ENCODE results near the gene DESI2.

- TF ChIP-seq SIN3A (IDR thresholded peaks at IDR 0.05; ENCODE audit: borderline replicate concordance, low read depth, low read length) = no peak
- no peak for TF ChIP-seq RXRA (IDR thresholded peaks at IDR 0.05; ENCODE audit: borderline replicate concordance, low read depth)
Measured at GRCh38 chr1:244642526-244642925, 10.4 kb upstream of the DESI2 start.
